SK-MEL-5 (cell line): Measurements from ENCODE around the gene SPATA46. TPM values are rescaled to one million over a fixed set of nuclear protein-coding genes. Genes with fewer than 3 reads are reported as not detected.

ENCODE experiments used
- DNase-seq: peaks from one replicate; pipeline ENCODE4 v3.0.0-alpha.2; 2016; ENCODE audit warnings: low read depth, low spot score
- in situ Hi-C: cut with HindIII; loops from 2 replicates; pipeline ENCODE4 v1.10.0; 2016; ENCODE audit warnings: low sequenced_read_pairs, high pct_unique_total_duplicates, low pct_unique_long_range_greater_than_20kb
- small RNA-seq, 2 experiments: library from RNA; depleted of rRNA; stranded (forward); fragments of <200 nt; gene quantifications; one replicate each; pipeline ENCODE3, GENCODE V24; 2014
- total RNA-seq: library from RNA; depleted of rRNA; stranded (reverse); fragments of >200 nt; shearing (Covaris generic); gene quantifications from 2 replicates; pipeline ENCODE4 v1.2.3, GENCODE V29; 2014; rRNA removed

SPATA46 gene
- total RNA-seq, 1 experiment from 2014 or later: 0.32 TPM

GRCh38 chr1:162342452-162342983 is 34.1 kb downstream of the SPATA46 start:
- DNase-seq: no peak
- in situ Hi-C loops: no loop called here

- in situ Hi-C loops: no loop called here
- DNase-seq: no peak
Observed at GRCh38 chr1:162336621-162337285, 39.9 kb downstream of the SPATA46 start.

GRCh38 chr1:162335126-162335525 is 41.5 kb downstream of the SPATA46 start:
- in situ Hi-C loops: no loop called here
- DNase-seq: no peak

- no peak for DNase-seq
- in situ Hi-C loops: no loop called here
Observed at GRCh38 chr1:162333991-162334390, 42.7 kb downstream of the SPATA46 start.

- in situ Hi-C loops: no loop called here
- no peak for DNase-seq
Observed at GRCh38 chr1:162329826-162330225, 46.8 kb downstream of the SPATA46 start.

GRCh38 chr1:162328512-162328911 is 48.1 kb downstream of the SPATA46 start:
- in situ Hi-C loops: no loop called here
- DNase-seq: no peak

- in situ Hi-C loops: no loop called here
- no peak for DNase-seq
Observed at GRCh38 chr1:162327788-162328165, 48.9 kb downstream of the SPATA46 start.

- DNase-seq: no peak
- in situ Hi-C loops: no loop called here
Observed at GRCh38 chr1:162327144-162327787, 49.4 kb downstream of the SPATA46 start.

- in situ Hi-C loops: no loop called here
- no peak for DNase-seq
Observed at GRCh38 chr1:162326559-162326958, 50.1 kb downstream of the SPATA46 start.

- DNase-seq: peak; percentile 27
- in situ Hi-C loops: no loop called here
Observed at GRCh38 chr1:162324396-162324795, 52.3 kb downstream of the SPATA46 start.

Small RNA genes lying within 50 kb of the gene (small RNA-seq; reads per million reads assigned to genes)
- gene MIR556 (0 to 0.10 reads per million in 2 experiments), gene RNA5SP61 (0 reads per million in 2 experiments)

Other genes with a start within 250 kb of the SPATA46 start
- 1.2 and 1.8 TPM in 2 replicates for gene C1orf226, start 4.9 kb upstream of the SPATA46 start, total RNA-seq
- not detected in 2 replicates for gene SH2D1B, start 35.3 kb upstream of the SPATA46 start, total RNA-seq
- 93.8 and 93.9 TPM in 2 replicates for gene UHMK1, start 121.0 kb upstream of the SPATA46 start, total RNA-seq
- 33.9 and 38.3 TPM in 2 replicates for gene UAP1, start 184.9 kb upstream of the SPATA46 start, total RNA-seq